ENCODE data around the gene OR11G2.
"Not testable (repeated sequence)": the region's sequence is repeated elsewhere in the genome, so short reads cannot be mapped to it uniquely, and the experiment has no call there.

OR11G2 gene

GRCh38 chr14:20190596-20190995, at the start of gene OR11G2:
Gene OR11G2, plus strand, starts transcription at chr14:20190896. Its CDS starts 6,542 bp downstream, at chr14:20197438.
- DNase-seq (ENCODE audit: low read depth in 2 of 3, low spot score in 2 of 3) = no peak

GRCh38 chr14:20143911-20144310, 46.8 kb upstream of the OR11G2 start:
- DNase-seq (ENCODE audit: low read depth in 2 of 3, low spot score in 2 of 3) = no peak

GRCh38 chr14:20144820-20145219, 45.9 kb upstream of the OR11G2 start:
- no peak for DNase-seq (ENCODE audit: low read depth in 2 of 3, low spot score in 2 of 3)

GRCh38 chr14:20164462-20164861, 26.2 kb upstream of the OR11G2 start:
- DNase-seq (ENCODE audit: low read depth in 2 of 3, low spot score in 2 of 3) = no peak

GRCh38 chr14:20167091-20167490, 23.6 kb upstream of the OR11G2 start:
- no peak for DNase-seq (ENCODE audit: low read depth in 2 of 3, low spot score in 2 of 3)

- not testable (repeated sequence) for DNase-seq (ENCODE audit: low read depth in 2 of 3, low spot score in 2 of 3)
Measured at GRCh38 chr14:20169852-20170251, 20.8 kb upstream of the OR11G2 start.

GRCh38 chr14:20174205-20174604, 16.5 kb upstream of the OR11G2 start:
- not testable (repeated sequence) for DNase-seq (ENCODE audit: low read depth in 2 of 3, low spot score in 2 of 3)

GRCh38 chr14:20176330-20176729, 14.4 kb upstream of the OR11G2 start:
- DNase-seq (ENCODE audit: low read depth in 2 of 3, low spot score in 2 of 3) = no peak

- no peak for DNase-seq (ENCODE audit: low read depth in 2 of 3, low spot score in 2 of 3)
Measured at GRCh38 chr14:20177433-20177974, 13.2 kb upstream of the OR11G2 start.

- no peak for DNase-seq (ENCODE audit: low read depth in 2 of 3, low spot score in 2 of 3)
Measured at GRCh38 chr14:20179218-20179617, 11.5 kb upstream of the OR11G2 start.

GRCh38 chr14:20179880-20180279, 10.8 kb upstream of the OR11G2 start:
- DNase-seq (ENCODE audit: low read depth in 2 of 3, low spot score in 2 of 3) = no peak

GRCh38 chr14:20180486-20180885, 10.2 kb upstream of the OR11G2 start:
- DNase-seq (ENCODE audit: low read depth in 2 of 3, low spot score in 2 of 3) = no peak

- no peak for DNase-seq (ENCODE audit: low read depth in 2 of 3, low spot score in 2 of 3)
Measured at GRCh38 chr14:20184181-20184580, 6.5 kb upstream of the OR11G2 start.

- no peak for DNase-seq (ENCODE audit: low read depth in 2 of 3, low spot score in 2 of 3)
Measured at GRCh38 chr14:20191396-20191795, 700 bp downstream of the OR11G2 start.

GRCh38 chr14:20194101-20194500, 3.4 kb downstream of the OR11G2 start:
- DNase-seq (ENCODE audit: low read depth in 2 of 3, low spot score in 2 of 3) = no peak

GRCh38 chr14:20195170-20195569, 4.5 kb downstream of the OR11G2 start:
- DNase-seq (ENCODE audit: low read depth in 2 of 3, low spot score in 2 of 3) = not testable (repeated sequence)

- no peak for DNase-seq (ENCODE audit: low read depth in 2 of 3, low spot score in 2 of 3)
Measured at GRCh38 chr14:20195911-20196310, 5.2 kb downstream of the OR11G2 start.

- no peak for DNase-seq (ENCODE audit: low read depth in 2 of 3, low spot score in 2 of 3)
Measured at GRCh38 chr14:20197459-20197858, 6.8 kb downstream of the OR11G2 start.

GRCh38 chr14:20198991-20199390, 8.3 kb downstream of the OR11G2 start:
- DNase-seq (ENCODE audit: low read depth in 2 of 3, low spot score in 2 of 3) = no peak

- DNase-seq (ENCODE audit: low read depth in 2 of 3, low spot score in 2 of 3) = no peak
Measured at GRCh38 chr14:20204721-20205120, 14.0 kb downstream of the OR11G2 start.

- DNase-seq (ENCODE audit: low read depth in 2 of 3, low spot score in 2 of 3) = no peak
Measured at GRCh38 chr14:20209595-20209994, 18.9 kb downstream of the OR11G2 start.

GRCh38 chr14:20212406-20212805, 21.7 kb downstream of the OR11G2 start:
- not testable (repeated sequence) for DNase-seq (ENCODE audit: low read depth in 2 of 3, low spot score in 2 of 3)

GRCh38 chr14:20215196-20215595, 24.5 kb downstream of the OR11G2 start:
- no peak for DNase-seq (ENCODE audit: low read depth in 2 of 3, low spot score in 2 of 3)

- no peak for DNase-seq (ENCODE audit: low read depth in 2 of 3, low spot score in 2 of 3)
Measured at GRCh38 chr14:20219033-20219432, 28.3 kb downstream of the OR11G2 start.
